ENCODE measurements around the gene SSBP3. TPM values are rescaled to one million over a fixed set of nuclear protein-coding genes. Genes with fewer than 3 reads are reported as not detected.

SSBP3 gene
- total RNA-seq, 1 donor from 2014 or later: 44.0 TPM

- Histone ChIP-seq H3K9me3 (no peaks in the 10 kb centered on the region), H3K4me3 (no peak overlapping the region), H3K27ac (no peak overlapping the region), H3K4me1 (peaks cover 15% of the 10 kb centered on the region), H3K27me3 (ENCODE audit: low read depth) (no peaks in the 10 kb centered on the region), H3K36me3 (no peaks in the 10 kb centered on the region)
- DNase-seq: no peak
- no peak for ATAC-seq
- intact Hi-C loops (cut with DNase I): no loop called here
- no peak for TF ChIP-seq CTCF (IDR thresholded peaks at IDR 0.05)
These were observed 143.9 kb downstream of the SSBP3 start for GRCh38 chr1:54262244-54262643.

- no peaks in the 10 kb centered on the region for H3K27me3 ChIP-seq (ENCODE audit: low read depth)
- no peaks in the 10 kb centered on the region for H3K9me3 ChIP-seq
- H3K4me1 ChIP-seq: peaks cover 15% of the 10 kb centered on the region
- no peaks in the 10 kb centered on the region for H3K36me3 ChIP-seq
- H3K4me3 ChIP-seq: no peak overlapping the region
- DNase-seq (no peak), ATAC-seq (no peak)
- intact Hi-C loops (cut with DNase I): no loop called here
- TF ChIP-seq CTCF (IDR thresholded peaks at IDR 0.05): no peak
- H3K27ac ChIP-seq: no peak overlapping the region
These were observed 145.4 kb downstream of the SSBP3 start for GRCh38 chr1:54260810-54261209.

- Histone ChIP-seq H3K9me3 (no peaks in the 10 kb centered on the region), H3K4me3 (no peak overlapping the region), H3K36me3 (no peaks in the 10 kb centered on the region), H3K27me3 (ENCODE audit: low read depth) (no peaks in the 10 kb centered on the region), H3K4me1 (peaks cover 15% of the 10 kb centered on the region), H3K27ac (no peak overlapping the region)
- no peak for ATAC-seq
- no peak for DNase-seq
- intact Hi-C loops (cut with DNase I): no loop called here
- no peak for TF ChIP-seq CTCF (IDR thresholded peaks at IDR 0.05)
These were observed 146.6 kb downstream of the SSBP3 start for GRCh38 chr1:54259546-54260140.

- no peak for TF ChIP-seq CTCF (IDR thresholded peaks at IDR 0.05)
- DNase-seq: no peak
- no peak overlapping the region for H3K4me3 ChIP-seq
- H3K9me3 ChIP-seq: no peaks in the 10 kb centered on the region
- no peaks in the 10 kb centered on the region for H3K27me3 ChIP-seq (ENCODE audit: low read depth)
- no peak overlapping the region for H3K27ac ChIP-seq
- peaks cover 5% of the 10 kb centered on the region for H3K4me1 ChIP-seq
- ATAC-seq: no peak
- intact Hi-C loops (cut with DNase I): no loop called here
- H3K36me3 ChIP-seq: no peaks in the 10 kb centered on the region
These were observed 148.3 kb downstream of the SSBP3 start for GRCh38 chr1:54257876-54258275.

GRCh38 chr1:54257346-54257620 lies 148.9 kb downstream of the SSBP3 start:
- H3K27ac ChIP-seq: no peak overlapping the region
- no peaks in the 10 kb centered on the region for H3K27me3 ChIP-seq (ENCODE audit: low read depth)
- intact Hi-C loops (cut with DNase I): no loop called here
- DNase-seq (no peak), ATAC-seq (no peak)
- TF ChIP-seq CTCF (IDR thresholded peaks at IDR 0.05): no peak
- H3K4me1 ChIP-seq: no peaks in the 10 kb centered on the region
- no peaks in the 10 kb centered on the region for H3K36me3 ChIP-seq
- H3K4me3 ChIP-seq: no peak overlapping the region
- no peaks in the 10 kb centered on the region for H3K9me3 ChIP-seq

Data from lower lobe of right lung (tissue), 2 donors.